Mesodermal cell (in vitro differentiated cells): ENCODE results near the gene PRKCI.
"Not testable (repeated sequence)": the region's sequence is repeated elsewhere in the genome, so short reads cannot be mapped to it uniquely, and the experiment has no call there.

Experiments
- H3K27ac ChIP-seq: 2 replicates; pipeline ENCODE4 v1.7.0; 2013; ENCODE audit warnings: mild to moderate bottlenecking, low read depth, low read length, moderate library complexity; ENCODE audit not compliant: severe bottlenecking
- H3K36me3 ChIP-seq: 2 replicates; pipeline ENCODE4 v1.7.1; 2013; ENCODE audit warnings: mild to moderate bottlenecking, low read length, moderate library complexity; ENCODE audit not compliant: control insufficient read depth, insufficient read depth
- H3K4me1 ChIP-seq: one replicate; pipeline ENCODE4 v1.7.1; 2013; ENCODE audit warnings: mild to moderate bottlenecking, low read length; ENCODE audit not compliant: insufficient read depth, control insufficient read depth, poor library complexity, severe bottlenecking
- H3K4me3 ChIP-seq: 2 replicates; pipeline ENCODE4 v1.7.0; 2013; ENCODE audit warnings: low read length, control low read depth, mild to moderate bottlenecking; ENCODE audit not compliant: insufficient read depth, poor library complexity, severe bottlenecking; ENCODE audit errors: extremely low read depth
- H3K9me3 ChIP-seq: 2 replicates; pipeline ENCODE4 v1.7.1; 2013; ENCODE audit warnings: mild to moderate bottlenecking, low read length, moderate library complexity; ENCODE audit not compliant: control insufficient read depth
- WGBS, 2 experiments: methylation state at CpG; one replicate each; pipeline ENCODE4 v1.1.5; 2013; ENCODE audit warnings: missing lambda C conversion rate in 2 of 2; ENCODE audit not compliant: insufficient coverage in 2 of 2; 5-methylcytosine and 5-hydroxymethylcytosine counted together

PRKCI gene

DNA sequence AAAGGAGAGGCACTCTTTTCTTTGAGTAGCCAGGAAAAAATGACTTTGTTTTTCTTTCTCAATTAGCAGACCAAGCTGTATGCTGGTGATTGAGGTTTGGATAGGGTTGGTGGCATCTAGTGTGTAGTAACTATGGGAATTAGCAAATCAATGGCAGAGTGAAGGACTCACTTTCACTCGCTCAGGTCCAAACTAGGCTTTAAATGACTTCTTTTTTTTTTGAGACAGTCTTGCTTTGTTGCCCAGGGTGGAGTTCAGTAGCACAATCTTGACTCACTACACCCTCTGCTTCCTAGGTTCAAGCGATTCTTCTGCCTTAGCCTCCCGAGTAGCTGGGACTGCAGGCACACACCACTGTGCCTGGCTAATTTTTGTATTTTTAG lies 35.9 kb downstream of the PRKCI start:
- no peak overlapping the region for H3K27ac ChIP-seq
- no peaks in the 10 kb centered on the region for H3K9me3 ChIP-seq
- H3K4me1 ChIP-seq, result peaks cover 4% of the 10 kb centered on the region
- no peak overlapping the region for H3K4me3 ChIP-seq
- WGBS, 2 experiments, result 86 to 94% methylated on average over 1 to 2 of the region's 3 CpGs
- peaks cover 30% of the 10 kb centered on the region for H3K36me3 ChIP-seq

DNA sequence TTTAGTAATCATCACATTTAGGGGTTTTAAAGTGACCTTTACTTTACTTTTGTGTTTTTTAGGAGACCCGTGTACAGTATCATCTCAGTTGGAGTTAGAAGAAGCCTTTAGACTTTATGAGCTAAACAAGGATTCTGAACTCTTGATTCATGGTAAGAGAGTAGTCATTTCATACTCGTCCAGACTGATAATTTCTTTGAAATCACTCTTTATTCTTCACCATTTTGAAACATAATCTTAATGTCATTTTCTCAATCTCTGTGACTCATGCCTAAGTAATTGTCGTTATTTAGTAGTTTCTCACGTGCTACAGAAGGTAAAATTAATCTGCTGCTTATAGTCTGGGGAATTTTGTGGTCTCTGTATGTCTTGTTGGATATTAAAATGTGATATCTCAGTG lies 37.7 kb downstream of the PRKCI start:
- H3K27ac ChIP-seq, result no peak overlapping the region
- 81 to 94% methylated on average over 3 of the region's 4 CpGs for WGBS, 2 experiments

DNA sequence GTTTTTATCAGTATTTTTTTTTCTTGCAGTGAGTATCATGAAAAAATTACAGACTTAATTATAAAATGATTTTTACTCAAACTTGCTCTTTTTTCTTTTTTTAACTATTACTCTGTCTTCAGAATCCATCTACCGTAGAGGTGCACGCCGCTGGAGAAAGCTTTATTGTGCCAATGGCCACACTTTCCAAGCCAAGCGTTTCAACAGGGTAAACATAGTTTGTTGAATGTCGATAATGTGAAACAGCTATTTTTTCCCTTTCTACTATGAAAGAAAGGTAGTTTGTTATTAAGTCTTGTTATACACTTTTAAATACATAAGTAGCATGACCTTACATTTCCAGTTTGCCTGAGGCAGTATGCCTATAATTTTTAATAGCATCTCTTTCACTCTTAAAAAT lies 45.6 kb downstream of the PRKCI start:
- 83 to 100% methylated on average over 1 of the region's 5 CpGs for WGBS, 2 experiments
- Histone ChIP-seq H3K27ac (no peak overlapping the region), H3K4me3 (no peak overlapping the region), H3K36me3 (peaks cover 54% of the 10 kb centered on the region), H3K9me3 (no peaks in the 10 kb centered on the region), H3K4me1 (no peaks in the 10 kb centered on the region)

More for the DNA sequence above, 37.7 kb downstream of the PRKCI start:
- Histone ChIP-seq H3K4me1 (peaks cover 4% of the 10 kb centered on the region), H3K4me3 (no peak overlapping the region), H3K9me3 (no peaks in the 10 kb centered on the region), H3K36me3 (peaks cover 45% of the 10 kb centered on the region)

DNA sequence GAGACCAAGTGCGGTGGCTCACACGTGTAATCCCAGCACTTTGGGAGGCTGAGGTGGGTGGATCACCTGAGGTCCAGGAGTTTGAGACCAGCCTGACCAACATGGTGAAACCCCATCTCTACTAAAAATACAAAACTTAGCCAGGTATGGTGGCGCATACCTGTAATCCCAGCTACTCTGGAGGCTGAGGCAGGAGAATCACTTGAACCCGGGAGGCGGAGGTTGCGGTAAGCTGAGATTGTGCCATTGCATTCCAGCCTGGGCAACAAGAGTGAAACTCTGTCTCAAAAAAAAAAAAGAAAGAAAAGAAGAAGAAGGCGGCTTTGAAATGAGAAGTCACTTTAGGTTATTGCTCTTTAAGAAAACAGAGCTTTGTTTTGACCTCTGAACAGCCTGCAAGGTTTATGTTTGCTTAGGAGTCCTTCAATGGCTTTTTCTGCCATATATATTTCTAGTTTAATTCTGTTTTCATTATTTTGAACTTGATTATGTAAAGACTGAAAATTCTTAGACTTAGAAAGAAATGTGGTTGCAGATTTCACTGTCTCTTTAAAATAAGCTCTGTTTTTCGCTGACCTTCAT lies 47.5 kb downstream of the PRKCI start:
- not testable (repeated sequence) for H3K4me3 ChIP-seq, H3K27ac ChIP-seq, H3K9me3 ChIP-seq, H3K4me1 ChIP-seq
- WGBS, 2 experiments, result 82 to 100% methylated on average over 4 to 5 of the region's 8 CpGs
- peaks cover 58% of the 10 kb centered on the region for H3K36me3 ChIP-seq

DNA sequence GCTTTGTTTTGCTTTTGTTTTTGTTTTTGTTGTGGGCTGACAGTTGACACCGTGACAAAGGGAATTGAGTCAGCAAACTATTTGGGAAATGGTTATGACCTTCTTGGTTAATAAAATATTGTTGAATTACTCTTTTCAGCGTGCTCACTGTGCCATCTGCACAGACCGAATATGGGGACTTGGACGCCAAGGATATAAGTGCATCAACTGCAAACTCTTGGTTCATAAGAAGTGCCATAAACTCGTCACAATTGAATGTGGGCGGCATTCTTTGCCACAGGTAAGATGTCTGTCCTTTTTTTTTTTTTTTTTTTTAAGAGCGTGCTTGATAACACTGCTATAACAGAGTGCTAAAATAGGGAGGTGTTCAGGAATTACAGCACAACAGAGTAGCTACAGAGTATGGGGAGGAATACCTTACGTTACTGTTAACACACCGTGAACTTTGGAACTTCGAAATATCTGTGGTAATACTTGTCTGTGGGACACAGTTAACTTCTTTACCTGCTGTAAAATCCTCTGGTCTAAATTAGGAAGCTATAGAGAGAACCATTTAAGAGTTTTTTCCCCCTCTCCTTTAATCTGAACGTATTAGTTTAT lies 48.2 kb downstream of the PRKCI start:
- H3K27ac ChIP-seq, result no peak overlapping the region
- no peak overlapping the region for H3K4me3 ChIP-seq
- H3K4me1 ChIP-seq, result no peaks in the 10 kb centered on the region
- H3K9me3 ChIP-seq, result no peaks in the 10 kb centered on the region
- 95 to 96% methylated on average over 7 to 9 of the region's 11 CpGs for WGBS, 2 experiments
- H3K36me3 ChIP-seq, result peaks cover 52% of the 10 kb centered on the region

DNA sequence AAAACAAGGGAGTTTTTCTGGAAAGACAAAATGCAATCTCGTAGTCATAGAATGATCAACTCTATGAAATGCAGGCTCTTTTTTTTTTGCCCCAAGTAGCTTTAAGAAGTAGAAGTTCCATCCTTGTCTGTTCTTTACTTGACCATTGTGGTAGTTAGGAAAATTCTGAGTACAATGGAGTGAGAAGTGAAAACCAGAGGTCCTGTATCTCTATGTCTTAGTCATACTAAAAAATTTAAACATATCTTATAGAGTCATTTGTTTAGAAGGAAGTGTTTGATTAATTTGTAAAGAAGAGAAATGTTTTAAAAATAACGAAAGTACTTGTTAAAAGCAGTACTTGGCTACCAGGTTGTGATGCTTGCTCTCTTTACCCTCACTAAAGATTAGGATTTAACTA lies 52.4 kb downstream of the PRKCI start:
- H3K4me3 ChIP-seq, result no peak overlapping the region
- 100% methylated on average over 1 of the region's 2 CpGs for WGBS, 2 experiments
- H3K36me3 ChIP-seq, result peaks cover 62% of the 10 kb centered on the region
- no peaks in the 10 kb centered on the region for H3K4me1 ChIP-seq
- H3K27ac ChIP-seq, result no peak overlapping the region
- no peaks in the 10 kb centered on the region for H3K9me3 ChIP-seq

DNA sequence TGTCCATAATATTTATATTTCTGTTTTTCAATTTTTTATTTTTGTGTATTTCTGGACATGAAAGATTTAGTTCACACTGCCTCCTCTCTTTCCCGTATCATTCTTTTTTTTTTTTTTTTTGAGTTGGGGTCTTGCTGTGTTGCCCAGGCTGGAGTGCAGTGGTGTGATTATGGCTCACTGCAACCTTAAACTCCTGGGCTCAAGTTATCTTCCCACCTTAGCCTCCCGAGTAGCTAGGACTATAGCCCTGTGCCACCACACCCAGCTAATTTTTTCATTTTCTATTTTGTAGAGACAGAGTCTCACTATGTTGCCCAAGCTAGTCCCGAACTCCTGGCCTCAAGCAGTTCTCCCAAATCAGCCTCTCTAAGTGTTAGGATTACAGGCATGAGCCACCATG lies 53.6 kb downstream of the PRKCI start:
- Histone ChIP-seq H3K27ac (no peak overlapping the region), H3K4me1 (no peaks in the 10 kb centered on the region), H3K4me3 (no peak overlapping the region), H3K9me3 (no peaks in the 10 kb centered on the region), H3K36me3 (peaks cover 60% of the 10 kb centered on the region)
- 100% methylated on average over 1 of the region's 3 CpGs; no CpG with 5 or more reads in 1 of the 2 experiments for WGBS, 2 experiments

DNA sequence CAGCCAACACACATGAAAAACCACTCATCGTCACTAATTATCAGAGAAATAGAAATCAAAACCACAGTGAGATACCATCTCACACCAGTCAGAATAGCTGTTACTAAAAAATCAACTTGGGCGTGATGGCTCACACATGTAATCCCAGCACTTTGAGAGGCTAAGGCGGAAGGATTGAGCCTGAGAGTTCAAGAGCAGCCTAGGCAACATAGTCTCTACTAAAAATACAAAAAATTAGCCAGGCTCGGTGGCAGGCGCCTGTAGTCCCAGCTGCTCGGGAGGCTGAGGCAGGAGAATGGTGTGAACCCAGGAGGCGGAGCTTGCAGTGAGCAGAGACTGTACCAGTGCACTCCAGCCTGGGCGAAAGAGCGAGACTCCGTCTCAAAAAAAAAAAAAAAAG lies 55.1 kb downstream of the PRKCI start:
- H3K9me3 ChIP-seq, H3K4me1 ChIP-seq, H3K4me3 ChIP-seq, H3K27ac ChIP-seq: not testable (repeated sequence)
- WGBS, 2 experiments, result 90 to 96% methylated on average over 3 to 7 of the region's 10 CpGs
- H3K36me3 ChIP-seq, result peaks cover 67% of the 10 kb centered on the region

DNA sequence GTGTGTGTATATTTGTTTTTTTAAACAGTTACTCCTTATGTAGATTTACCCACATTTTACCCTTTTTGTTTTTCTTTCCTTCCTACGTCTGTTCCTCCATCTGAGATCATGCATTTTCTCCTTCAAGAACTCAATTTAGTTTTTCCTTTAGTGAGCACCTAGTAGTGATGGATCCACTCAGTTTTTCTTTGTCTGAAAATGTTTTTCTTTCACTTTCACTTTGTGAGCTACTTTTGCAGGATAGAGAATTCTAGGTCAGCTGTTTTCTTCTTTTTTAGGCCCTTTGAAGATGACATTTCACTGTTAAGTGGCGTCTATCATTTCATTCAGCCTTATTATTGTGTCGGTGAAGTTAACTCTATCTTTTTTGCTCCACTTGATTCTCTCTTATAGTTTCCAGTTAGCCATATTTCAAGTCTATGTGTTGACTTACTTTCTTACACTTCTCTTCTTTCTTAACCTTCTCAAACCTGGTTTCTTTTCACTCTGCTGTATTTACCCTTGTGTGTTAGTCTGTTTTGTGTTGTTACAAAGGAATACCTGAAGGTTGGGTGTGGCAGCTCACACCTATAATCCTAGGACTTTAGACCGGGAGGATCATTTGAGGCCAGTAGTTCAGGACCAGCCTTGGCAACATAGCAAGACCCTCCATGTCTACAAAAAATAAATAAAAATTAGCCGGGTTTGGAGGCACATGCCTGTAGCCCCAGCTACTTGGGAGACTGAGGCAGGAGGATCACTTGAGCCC lies 55.8 kb downstream of the PRKCI start:
- Histone ChIP-seq H3K36me3 (peaks cover 70% of the 10 kb centered on the region), H3K9me3 (no peaks in the 10 kb centered on the region), H3K27ac (no peak overlapping the region), H3K4me1 (no peaks in the 10 kb centered on the region), H3K4me3 (no peak overlapping the region)
- 86 to 100% methylated on average over 2 to 4 of the region's 5 CpGs for WGBS, 2 experiments

DNA sequence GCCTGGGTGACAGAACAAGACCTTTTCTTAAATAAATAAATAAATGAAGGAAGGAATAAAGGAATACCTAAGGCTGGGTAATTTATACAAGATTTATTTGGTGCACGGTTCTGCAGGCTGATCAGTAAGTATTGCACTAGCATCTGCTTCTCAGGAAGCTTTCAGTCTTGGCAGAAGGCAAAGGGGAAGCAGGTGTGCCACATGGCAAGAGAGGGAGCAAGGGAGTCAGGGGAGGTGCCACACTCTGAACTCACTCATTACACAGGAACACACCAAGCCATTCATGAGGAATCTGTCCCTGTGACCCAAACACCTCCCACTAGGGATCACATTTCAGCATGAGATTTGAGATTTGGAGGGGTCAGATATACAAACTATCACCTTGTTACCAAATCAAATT lies 56.4 kb downstream of the PRKCI start:
- H3K4me3 ChIP-seq, result no peak overlapping the region
- peaks cover 64% of the 10 kb centered on the region for H3K36me3 ChIP-seq
- no peaks in the 10 kb centered on the region for H3K9me3 ChIP-seq
- WGBS, 2 experiments, result 100% methylated on average over 1 of the region's 1 CpG
- H3K27ac ChIP-seq, result no peak overlapping the region
- no peaks in the 10 kb centered on the region for H3K4me1 ChIP-seq

DNA sequence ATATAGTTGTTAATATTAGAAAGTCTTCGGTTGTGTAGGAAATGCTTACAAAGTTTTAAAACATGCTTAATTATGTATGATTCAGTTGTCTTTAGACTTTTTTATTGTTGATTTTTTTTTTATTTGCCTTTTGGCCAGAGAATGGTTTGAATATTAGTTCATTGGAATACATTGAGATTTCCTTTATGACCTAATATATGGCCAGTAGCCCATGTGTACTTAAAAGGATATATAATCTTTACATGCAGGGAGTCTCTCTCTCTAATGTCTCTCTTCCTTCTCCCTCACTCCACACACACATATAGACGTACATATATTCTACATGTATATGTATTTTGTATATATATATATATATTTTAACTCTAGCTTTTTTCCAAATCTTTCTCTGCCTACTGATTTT lies 68.0 kb downstream of the PRKCI start:
- no peaks in the 10 kb centered on the region for H3K4me1 ChIP-seq
- no peak overlapping the region for H3K27ac ChIP-seq
- peaks cover 55% of the 10 kb centered on the region for H3K36me3 ChIP-seq
- H3K4me3 ChIP-seq, result no peak overlapping the region
- WGBS, 2 experiments, result 100% methylated on average over 1 of the region's 2 CpGs; no CpG with 5 or more reads in 1 of the 2 experiments
- H3K9me3 ChIP-seq, result no peaks in the 10 kb centered on the region
